Central memory CD4-positive, alpha-beta T cell (primary cell): Measurements from ENCODE around the gene ANKRD20A1.
"Not testable (repeated sequence)": the region's sequence is repeated elsewhere in the genome, so short reads cannot be mapped to it uniquely, and the experiment has no call there.

Experiments used
- DNase-seq: peaks from one replicate; pipeline ENCODE4 v3.0.0; 2022
- total RNA-seq, 3 experiments: gene quantifications; one replicate each; lab custom pipeline; 2026; lab: John Stamatoyannopoulos, UW

Gene ANKRD20A1
- 0 to 0.19 (median 0.04) reads per million in 3 experiments for total RNA-seq

- not testable (repeated sequence) for DNase-seq
Measured at GRCh38 chr9:67858871-67859270, at the start of gene ANKRD20A1. ANKRD20A1 (plus strand) TSS chr9:67858931; CDS start chr9:67859427, 496 bp downstream.

GRCh38 chr9:67832088-67832487 lies 26.6 kb upstream of the ANKRD20A1 start:
- DNase-seq, result not testable (repeated sequence)
